ENCODE data around the gene TNFSF4.
"Not testable (repeated sequence)": the region's sequence is repeated elsewhere in the genome, so short reads cannot be mapped to it uniquely, and the experiment has no call there.

Gene TNFSF4, protein sequence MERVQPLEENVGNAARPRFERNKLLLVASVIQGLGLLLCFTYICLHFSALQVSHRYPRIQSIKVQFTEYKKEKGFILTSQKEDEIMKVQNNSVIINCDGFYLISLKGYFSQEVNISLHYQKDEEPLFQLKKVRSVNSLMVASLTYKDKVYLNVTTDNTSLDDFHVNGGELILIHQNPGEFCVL

DNA sequence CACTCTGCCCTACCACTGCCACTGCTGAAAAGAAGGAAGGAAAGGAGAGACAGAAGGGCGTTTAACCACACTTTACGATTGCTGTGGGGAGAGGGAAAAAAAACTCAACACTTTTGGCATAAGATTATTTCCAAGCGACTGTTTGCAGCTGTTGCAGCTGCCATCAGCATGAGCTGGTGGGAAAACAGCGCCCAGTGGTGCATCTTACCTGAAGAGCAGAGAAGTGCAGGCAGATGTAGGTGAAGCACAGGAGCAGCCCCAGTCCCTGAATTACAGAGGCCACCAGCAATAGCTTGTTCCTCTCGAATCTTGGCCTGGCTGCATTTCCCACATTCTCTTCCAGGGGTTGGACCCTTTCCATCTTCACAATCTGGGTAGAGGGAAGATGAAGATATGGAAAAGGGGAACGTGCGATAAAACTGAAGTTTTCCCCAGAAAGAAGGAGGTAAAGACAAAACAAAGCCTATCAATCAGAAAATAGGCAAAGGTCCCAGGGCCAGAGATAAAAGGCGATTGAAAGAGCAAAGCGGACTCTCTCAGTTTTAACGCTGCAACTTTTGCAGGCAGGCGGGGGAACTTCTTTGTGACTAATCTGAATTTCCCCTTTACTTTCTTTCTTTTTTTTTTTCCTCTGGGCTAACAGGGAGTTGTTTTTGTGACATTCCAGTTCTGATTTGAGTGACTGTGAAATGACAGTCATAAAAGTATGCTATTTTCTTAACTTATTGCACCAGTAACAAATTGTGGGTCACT is at the start of gene TNFSF4:
Gene TNFSF4, minus strand, starts transcription at position 516 of the 753 bp plus-strand sequence. Its CDS starts 155 bp downstream, at position 361.
- no peak for DNase-seq

DNA sequence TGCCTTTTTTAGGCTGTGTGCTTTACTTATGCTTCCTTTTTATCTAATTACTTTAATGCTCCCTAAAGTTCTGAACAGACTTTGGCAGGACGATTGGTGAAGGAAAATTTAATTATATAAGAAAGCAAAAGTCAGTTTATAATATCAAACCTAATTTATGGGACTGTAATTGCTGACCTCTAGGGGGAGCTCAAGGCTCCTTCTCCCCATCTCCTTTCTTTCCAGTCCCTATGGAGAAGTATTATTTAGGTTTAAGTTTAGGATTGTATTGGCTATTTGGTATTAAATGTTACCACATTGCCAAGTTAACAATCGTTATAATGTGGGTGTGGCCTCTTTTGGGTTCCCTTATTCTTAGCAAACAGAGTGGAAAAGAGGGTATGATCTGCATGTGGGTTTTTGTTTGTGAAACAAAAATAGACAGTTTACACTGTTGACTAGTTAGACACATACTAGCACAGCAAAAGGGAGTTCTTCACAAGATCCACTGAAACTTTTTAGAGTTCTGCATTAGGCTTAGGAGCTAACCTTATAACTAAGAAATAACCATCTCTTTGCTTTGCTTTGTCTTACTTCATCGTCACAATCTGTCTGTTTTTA is 48.2 kb upstream of the TNFSF4 start:
- no peak for DNase-seq

DNA sequence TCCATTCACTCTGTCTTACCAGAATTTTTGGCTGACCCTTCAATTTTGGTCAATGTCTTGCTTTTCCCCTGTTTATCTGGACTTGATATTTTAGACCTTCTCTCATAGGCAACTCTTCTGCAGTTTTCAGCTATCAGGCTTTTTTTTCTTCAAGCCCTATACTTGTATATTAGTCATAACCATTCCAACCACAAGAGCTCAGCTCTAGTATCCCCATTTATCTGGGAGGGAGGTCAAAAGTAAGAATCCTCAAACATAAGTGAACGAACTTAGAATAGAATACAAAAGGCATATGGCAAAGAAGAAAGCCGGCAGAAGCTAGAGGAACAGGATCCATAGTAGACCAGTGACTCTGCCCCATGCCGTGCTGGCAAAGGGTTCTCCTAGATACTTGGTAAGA is 45.9 kb upstream of the TNFSF4 start:
- no peak for DNase-seq

DNA sequence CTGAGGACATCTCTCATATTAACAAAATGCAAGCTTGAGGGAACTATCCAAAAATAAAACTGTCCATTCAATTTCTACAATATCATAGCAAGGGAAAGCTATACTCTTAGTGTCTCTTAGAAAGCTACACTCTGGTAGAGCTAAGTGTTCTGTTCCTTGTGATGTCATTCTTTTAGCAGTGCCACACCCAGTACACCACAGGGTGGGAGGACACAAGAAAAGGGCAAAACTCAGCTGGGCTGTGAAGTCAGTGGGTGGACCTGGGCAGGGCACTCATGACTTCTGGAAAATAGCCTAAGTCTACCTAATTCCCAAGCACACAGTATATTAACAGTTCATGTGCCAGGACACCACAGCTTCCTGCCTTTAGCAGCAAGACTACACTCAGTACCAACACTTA is 42.2 kb upstream of the TNFSF4 start:
- no peak for DNase-seq

DNA sequence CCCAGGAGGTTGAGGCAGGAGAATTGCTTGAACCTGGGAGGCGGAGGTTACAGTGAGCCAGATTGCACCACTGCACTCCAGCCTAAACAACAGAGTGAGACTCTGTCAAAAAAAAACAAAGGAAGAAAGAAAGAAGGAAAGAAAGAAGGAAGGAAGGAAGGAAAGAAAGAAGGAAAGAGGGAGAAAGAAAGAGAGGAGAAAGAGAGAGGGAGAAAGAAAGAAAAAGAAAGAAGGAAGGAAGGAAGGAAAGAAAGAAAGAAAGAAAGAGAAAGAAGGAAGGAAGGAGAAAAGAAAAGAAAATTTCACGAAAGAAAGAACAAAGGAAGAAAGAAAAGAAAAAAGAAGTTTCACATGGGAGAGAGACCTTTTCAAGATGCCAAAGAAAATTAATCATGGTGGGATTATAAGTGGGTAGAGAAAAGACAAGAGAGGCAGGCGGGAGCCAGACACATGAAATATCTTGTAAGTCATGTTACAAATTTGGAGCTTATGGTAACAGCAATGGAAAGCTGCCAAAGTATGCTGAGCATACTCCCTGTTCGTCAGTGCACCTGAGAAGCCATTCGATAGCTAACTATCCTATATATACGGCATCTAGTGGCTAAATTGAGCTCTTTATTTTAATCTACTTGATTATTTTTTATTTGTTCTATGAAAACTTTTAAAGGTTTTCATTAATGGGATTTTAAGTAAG is 41.3 kb upstream of the TNFSF4 start:
- no peak for DNase-seq

DNA sequence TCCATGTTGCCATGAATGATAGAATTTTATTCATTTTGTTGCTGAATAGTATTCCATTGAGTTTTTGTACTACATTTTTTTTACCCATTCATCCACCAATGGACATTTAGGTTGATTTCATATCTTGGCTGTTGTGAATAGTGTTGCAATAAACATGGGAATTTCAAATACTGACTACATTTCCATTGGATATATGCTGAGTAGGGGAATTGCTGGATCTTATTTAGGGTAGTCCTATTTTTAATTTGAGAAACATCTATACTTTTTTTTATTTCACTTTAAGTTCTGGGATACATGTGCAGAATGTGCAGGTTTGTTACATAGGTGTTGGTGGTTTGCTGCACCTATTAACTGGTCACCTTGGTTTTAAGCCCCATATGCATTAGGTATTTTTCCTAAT is 38.8 kb upstream of the TNFSF4 start:
- DNase-seq, result no peak

DNA sequence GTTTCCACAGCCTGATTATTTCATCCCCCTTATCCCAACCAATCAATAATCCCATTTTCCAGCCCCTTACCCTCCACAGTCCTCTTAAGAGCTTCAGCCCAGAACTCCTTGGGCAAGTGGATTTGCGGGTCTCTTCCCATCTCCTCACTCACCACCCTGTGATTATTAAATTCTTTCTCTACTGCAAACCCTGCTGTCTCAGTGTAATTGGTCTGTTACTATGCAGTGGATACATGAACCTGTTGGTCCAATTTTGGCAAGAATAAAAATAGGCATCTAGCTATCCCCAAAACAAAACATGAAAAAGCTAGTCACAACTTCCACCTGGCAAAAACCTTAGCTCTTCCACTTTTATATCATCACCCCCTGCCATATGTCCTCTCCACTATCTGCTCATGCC is 36.2 kb upstream of the TNFSF4 start:
- DNase-seq, result no peak

DNA sequence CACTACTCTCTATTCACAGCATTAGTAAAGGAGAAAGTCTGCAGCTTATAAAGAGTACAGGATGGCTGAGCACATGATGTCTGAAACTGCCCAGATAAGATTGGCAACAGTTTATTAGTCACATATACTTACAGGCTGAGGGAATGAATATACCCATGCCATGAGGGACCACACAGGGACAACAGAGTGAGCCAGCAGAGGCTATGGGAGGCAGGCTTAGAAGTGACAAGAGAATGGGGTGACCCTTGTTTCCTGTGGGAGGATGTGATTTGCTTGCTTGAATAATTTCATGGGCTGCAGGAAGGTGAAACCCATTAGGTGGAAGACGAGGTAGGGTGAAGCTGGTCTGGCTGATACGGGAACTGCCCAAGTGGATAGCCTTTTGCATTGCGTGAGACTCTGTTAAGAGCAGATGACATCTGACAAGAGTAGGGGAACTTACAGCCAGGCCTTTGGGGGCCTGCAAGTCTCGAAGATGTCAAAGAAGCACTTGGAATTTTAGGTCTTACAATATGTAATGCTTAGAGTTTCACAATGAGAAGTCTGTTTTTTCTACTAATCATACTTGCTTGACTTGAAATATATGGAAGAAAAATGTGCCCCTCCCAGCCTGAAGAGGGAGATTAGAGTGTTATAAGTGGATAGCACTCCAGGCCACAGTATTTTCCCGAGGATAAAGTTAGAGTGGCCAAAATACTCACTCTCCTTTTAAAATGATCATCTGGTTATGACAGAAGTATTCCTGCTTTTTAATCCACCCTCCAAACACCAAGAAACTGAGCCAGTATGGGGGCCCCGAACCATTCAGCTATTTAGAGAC is 34.6 kb upstream of the TNFSF4 start:
- no peak for DNase-seq

DNA sequence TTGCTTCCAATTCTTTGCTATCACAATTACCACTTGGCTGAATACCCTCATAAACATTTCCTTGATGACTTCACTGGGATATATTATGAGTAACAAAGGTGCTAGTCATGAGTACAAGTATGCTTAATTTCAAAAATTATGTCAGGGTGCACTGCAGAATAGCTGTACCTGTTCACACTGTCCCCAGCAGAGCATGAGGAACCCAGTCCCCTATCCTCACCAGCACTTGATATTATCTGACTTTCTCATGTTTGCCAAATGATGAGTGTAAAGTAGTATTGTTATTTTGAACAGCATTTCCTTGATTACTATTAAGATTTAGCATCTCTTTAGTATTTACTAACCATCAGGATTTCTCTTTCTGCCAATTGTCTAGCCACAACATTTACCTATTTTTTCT is 33.5 kb upstream of the TNFSF4 start:
- no peak for DNase-seq

DNA sequence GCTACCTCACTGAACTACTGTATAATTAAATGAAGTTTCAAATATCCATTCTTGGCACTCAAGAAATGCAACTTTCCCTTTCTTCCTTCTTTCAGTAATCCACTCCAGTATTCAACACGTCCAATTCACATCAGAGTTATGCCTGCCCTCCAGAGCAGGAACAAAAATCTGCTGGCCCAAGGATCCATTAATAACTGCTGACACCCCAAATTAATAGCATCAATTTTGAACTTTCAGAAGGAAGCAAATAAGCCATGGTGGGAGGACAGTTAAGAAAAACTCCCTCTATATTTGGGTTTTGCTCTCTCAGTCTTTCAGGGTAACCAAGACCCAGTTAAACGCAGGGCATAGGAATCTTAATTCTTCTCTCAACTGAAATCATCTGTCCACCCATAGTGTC is 31.9 kb upstream of the TNFSF4 start:
- no peak for DNase-seq

DNA sequence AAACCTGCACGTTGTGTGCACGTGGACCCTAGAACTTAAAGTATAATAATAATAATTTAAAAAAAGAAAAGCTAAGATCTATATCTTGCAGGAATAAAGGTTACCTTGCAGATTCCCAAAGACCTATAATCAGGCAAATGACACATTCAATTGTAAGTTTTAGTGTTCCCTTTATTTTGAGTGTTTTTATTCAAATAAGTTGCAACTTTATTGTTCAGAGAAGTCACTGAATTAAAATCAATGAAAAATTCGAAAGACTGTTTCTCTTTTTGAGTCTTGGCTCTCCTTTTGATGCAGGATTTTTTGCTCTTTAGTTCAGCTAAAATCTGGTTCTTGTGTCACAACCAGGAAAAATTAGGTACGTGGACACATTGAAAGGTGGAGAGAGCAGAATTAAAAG is 27.8 kb upstream of the TNFSF4 start:
- DNase-seq, result no peak

DNA sequence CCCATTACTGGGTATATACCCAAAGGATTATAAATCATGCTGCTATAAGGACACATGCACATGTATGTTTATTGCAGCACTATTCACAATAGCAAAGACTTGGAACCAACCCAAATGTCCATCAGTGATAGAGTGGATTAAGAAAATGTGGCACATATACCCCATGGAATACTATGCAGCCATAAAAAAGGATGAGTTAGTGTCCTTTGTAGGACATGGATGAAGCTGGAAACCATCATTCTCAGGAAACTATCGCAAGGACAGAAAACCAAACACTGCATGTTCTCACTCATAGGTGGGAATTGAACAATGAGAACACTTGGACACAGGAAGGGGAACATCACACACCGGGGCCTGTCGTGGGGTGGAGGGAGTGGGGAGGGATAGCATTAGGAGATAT is 27.3 kb upstream of the TNFSF4 start:
- DNase-seq, result not testable (repeated sequence)

DNA sequence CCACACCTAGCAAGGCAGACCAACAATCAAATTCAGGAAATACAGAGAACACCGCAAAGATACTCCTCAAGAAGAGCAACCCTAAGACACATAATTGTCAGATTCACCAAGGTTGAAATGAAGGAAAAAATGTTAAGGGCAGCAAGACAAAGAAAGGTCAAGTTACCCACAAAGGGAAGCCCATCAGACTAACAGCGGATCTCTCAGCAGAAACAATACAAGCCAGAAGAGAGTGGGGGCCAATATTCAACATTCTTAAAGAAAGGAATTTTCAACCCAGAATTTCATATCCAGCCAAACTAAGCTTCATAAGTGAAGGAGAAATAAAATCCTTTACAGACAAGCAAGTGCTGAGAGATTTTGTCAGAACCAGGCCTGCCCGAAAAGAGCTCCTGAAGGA is 21.9 kb upstream of the TNFSF4 start:
- not testable (repeated sequence) for DNase-seq

DNA sequence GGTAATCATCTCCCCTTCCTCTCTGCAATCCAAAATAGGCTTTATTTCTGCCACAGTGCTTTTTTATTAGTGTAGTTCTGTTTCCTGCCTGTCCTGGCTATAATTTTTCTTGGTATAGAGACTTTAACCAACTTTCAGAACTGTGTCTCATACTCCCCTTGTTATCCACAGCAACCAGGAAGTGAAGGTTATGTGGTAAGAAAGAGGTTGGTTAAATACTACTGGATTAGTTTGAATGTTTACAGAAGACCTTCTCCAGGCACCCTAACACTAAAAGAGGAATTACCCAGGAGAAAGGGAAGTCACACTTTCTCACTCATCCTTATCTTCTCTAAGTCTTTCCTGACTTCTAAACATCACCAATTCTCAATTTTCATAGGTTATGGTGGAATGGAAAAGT is 17.8 kb upstream of the TNFSF4 start:
- DNase-seq, result no peak

DNA sequence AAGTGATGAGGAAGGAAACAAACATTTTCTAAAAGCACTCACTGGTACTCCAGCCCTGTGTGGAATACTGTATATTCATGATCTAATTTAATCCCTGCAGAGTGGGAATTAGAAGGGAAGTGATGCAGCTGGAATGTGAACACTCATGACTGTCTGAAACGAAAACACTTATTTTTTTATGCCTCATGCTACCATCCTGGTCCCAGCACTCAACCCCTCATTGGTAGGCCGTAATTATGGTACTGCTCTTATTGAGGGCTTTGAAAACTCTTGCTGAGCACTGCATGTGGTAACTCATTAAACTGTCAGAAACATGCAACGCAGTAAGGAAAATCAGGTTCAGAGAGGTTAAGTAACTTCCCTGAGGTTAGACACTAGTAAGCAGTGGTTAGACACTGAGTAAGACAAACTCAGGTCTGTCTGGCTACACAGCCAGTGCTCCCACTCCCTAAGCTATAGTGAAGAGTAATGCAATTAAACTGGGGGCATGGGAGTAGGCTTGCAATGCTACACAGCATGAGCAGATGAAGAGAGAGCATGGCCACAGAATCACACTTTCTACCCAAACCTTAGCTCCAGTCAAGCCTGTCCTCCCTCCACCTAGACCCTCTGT is 17.3 kb upstream of the TNFSF4 start:
- DNase-seq, result no peak

DNA sequence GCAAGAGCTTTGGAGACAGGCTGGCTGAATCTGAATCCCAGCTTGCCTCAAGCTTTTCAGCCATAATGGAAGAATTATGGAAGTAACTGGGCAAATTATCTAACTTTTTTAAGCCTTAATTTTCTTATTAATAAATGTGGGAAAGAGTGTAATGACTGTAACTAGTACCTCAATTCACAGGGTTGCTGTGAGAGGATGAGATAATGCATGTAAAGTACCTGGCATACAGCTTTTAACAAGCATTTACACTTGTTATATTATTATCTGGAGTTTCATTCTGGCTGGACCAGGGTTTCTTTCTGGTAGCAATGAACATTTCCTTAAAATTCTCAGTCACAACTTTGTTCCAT is 15.9 kb upstream of the TNFSF4 start:
- DNase-seq, result no peak

DNA sequence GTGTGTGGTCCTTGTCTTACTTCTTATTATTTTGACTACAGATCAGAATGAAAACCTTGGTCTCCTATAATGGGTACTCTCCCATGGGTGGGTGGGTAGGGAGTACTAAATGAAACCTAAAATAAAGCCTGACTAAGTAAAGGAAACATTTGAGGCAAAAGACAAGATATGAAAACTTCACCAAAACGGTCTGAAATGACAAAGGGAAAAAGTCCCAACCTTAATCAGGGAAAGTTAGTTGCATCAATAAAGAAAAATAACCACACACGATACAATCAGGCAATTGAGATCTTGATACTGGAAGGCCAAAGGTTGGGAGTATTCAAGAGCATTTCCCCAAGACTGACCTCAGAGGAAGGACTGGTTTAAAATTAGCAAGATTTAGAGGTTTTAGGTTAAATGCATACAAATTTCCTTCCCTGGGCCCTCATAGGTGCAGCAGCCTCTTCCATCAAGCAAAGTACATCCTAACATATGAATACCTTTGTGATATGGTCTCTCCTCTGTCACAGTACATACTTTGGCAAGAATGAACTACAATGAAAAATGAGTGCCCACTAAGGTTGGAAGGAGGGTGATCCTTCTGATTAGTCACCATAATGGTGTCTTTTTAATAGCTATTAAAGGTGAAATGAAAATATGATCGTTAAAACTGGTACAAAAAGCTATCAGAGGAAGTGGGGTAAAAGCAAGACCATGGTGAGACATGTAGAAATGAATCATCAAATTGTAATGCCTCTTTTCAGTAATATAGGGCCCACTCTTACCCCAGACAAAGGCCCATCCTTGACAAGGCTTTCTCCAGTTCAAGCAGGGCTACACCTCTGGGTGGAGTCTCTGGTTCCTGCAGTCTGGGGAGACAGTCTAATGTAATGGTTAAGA is 15.3 kb upstream of the TNFSF4 start:
- DNase-seq, result no peak

DNA sequence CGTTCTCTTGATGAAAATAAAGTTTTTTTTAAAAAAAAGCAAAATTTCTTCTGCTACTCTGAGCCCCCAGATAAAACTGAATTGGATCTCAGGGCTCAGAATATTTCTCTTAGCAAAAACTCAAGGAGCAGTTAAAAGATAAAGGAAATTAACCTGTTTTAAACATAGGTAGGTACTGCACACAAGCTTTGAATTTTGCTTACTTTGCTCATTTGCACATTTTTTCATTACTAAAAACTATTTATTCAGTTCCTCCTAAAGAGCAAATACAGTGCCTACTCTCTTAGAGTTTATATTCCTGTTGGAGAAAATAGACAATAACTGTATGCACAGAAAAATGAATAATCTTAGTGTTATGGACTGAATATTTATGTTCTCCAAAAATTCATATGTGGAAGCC is 13.0 kb upstream of the TNFSF4 start:
- no peak for DNase-seq

DNA sequence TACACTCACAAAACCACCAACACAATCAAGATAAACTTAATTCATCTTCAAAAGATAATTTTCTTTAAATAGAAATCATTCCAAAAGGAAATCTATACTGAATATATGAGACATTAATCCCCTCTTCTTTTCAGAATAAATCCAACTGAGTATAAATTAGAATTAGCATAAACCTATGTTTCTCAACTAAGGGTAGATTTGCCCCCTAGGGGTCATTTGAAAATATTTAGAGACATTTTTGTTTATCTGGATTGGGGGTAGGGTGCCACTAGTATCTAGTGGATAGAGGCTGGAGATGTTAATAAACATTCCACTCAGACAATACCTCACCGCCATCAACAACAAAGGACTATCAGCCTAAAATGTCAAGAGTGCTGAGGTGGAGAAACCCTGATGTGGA is 6.5 kb upstream of the TNFSF4 start:
- no peak for DNase-seq

DNA sequence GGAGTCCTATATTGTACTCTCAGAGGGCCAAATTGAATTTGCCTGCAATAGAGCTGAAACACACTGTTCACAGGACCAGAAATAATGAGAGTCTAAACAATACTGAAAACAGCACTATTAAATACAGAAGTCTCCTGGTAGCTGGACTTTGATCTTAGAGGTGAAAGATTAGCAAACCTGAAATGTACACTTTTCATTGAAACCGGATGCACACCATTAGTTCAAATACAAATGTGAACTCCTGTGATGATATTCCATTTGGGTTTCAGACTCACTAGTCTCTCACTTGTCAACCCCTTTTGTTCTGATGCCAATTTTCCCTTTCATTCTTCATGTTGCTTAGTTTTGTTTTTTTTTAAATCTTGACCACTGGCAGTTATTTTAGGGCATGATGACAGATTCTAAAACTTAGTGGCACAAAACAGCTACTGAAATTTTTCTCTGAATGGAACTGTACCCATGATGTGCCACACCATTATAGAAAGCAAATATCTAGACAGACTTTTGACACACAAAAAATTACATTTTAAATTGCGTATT is 5.9 kb upstream of the TNFSF4 start:
- DNase-seq, result no peak

DNA sequence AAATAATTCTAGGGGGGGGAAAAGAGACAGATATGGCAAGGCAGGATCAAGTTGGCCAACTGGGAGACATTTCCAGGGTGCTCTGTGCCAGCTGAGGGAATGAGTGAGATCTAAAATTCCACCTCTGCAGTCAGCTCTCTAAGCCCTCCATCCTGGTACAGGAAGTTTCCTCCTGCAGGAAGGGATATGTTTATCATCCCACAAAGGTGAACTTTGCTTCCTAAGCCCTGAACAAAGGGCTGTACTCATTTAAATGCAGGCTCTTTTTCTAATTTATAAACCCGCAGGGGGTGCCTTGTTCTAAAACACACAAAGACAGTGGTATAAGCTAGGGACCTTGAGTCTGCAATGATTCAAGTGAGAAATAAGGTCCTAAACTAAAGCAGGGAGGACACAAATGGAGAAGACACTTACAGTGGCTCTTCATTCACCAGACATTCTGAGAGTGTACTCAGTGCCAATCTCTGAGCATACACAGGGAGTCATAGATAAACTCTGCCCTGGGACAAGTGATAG is 3.6 kb upstream of the TNFSF4 start:
- no peak for DNase-seq
